GM11168 (cell line): ENCODE measurements around the gene ITPR2.
"Not testable (repeated sequence)": the region's sequence is repeated elsewhere in the genome, so short reads cannot be mapped to it uniquely, and the experiment has no call there.

Experiments
- in situ Hi-C: fragments of 300-500 bp; cut with MboI; formaldehyde crosslinking; loops from one replicate; pipeline ENCODE4 v1.12.0; 2022; ENCODE audit warnings: low sequenced_read_pairs; ENCODE audit not compliant: unreplicated experiment

The ITPR2 gene

GRCh38 chr12:26768611-26769603, 64.1 kb downstream of the ITPR2 start:
- in situ Hi-C loops: no loop called here

GRCh38 chr12:26767865-26768264, 65.1 kb downstream of the ITPR2 start:
- in situ Hi-C loops: no loop called here

- in situ Hi-C loops: no loop called here
These were observed 65.9 kb downstream of the ITPR2 start for GRCh38 chr12:26767116-26767515.

GRCh38 chr12:26762186-26762585, 70.8 kb downstream of the ITPR2 start:
- in situ Hi-C loops: no loop called here

- in situ Hi-C loops: no loop called here
These were observed 71.2 kb downstream of the ITPR2 start for GRCh38 chr12:26761775-26762174.

- in situ Hi-C loops: no loop called here
These were observed 72.2 kb downstream of the ITPR2 start for GRCh38 chr12:26760657-26761293.

- in situ Hi-C loops: not testable (repeated sequence)
These were observed 77.6 kb downstream of the ITPR2 start for GRCh38 chr12:26755362-26755761.

- in situ Hi-C loops: no loop called here
These were observed 78.8 kb downstream of the ITPR2 start for GRCh38 chr12:26754148-26754547.

GRCh38 chr12:26751179-26751578, 81.8 kb downstream of the ITPR2 start:
- in situ Hi-C loops: no loop called here

- in situ Hi-C loops: no loop called here
These were observed 82.3 kb downstream of the ITPR2 start for GRCh38 chr12:26750531-26751175.

GRCh38 chr12:26749781-26750180, 83.2 kb downstream of the ITPR2 start:
- in situ Hi-C loops: no loop called here

- in situ Hi-C loops: no loop called here
These were observed 84.1 kb downstream of the ITPR2 start for GRCh38 chr12:26748741-26749431.

- in situ Hi-C loops: no loop called here
These were observed 84.6 kb downstream of the ITPR2 start for GRCh38 chr12:26748412-26748740.

- in situ Hi-C loops: no loop called here
These were observed 86.8 kb downstream of the ITPR2 start for GRCh38 chr12:26746121-26746714.

- in situ Hi-C loops: no loop called here
These were observed 88.1 kb downstream of the ITPR2 start for GRCh38 chr12:26744697-26745440.

- in situ Hi-C loops: no loop called here
These were observed 88.9 kb downstream of the ITPR2 start for GRCh38 chr12:26744042-26744626.

- in situ Hi-C loops: no loop called here
These were observed 91.3 kb downstream of the ITPR2 start for GRCh38 chr12:26741584-26742227.

GRCh38 chr12:26740991-26741390, 92.0 kb downstream of the ITPR2 start:
- in situ Hi-C loops: no loop called here

- in situ Hi-C loops: no loop called here
These were observed 92.6 kb downstream of the ITPR2 start for GRCh38 chr12:26740348-26740747.
